Measurements from ENCODE around the gene GRID1. TPM values are rescaled to one million over a fixed set of nuclear protein-coding genes. Genes with fewer than 3 reads are reported as not detected.

GRID1 gene
- total and polyA plus RNA-seq, 9 of the 15 experiments (the other 6 are each of a cell fraction or from before 2014, with no cell fraction given), result 0.01 to 7.2 (median 1.2) TPM

DNA sequence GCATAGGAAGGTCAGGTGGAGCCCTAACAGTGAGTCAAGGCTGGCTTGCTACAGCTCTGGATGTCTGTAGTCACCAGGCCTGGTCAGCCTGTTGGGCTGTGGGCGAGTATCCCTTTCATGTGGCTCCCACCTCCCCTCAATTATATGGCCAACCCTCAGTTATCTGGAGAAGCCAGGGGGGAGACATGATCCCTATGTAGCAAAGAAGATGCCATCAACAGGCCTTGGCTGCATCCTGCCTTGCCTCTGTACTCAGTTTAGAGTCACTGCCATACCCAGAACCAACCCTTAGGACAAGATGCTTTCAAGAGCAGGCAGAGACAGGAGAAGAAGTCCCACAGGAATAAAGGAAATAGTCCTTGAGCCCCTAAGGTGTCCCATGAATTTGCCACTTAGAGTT, 763.9 kb downstream of the GRID1 start:
- FAIRE-seq (no peak), ATAC-seq (no peak), DNase-seq (ENCODE audit: extremely low read depth in 1 of 4, low spot score in 3 of 4) (no peak)
- Histone ChIP-seq H3K9me1 (ENCODE audit: control insufficient read depth, insufficient read depth, low read length) (no peaks in the 10 kb centered on the region), H3K79me2 (ENCODE audit: control insufficient read depth, insufficient read depth, low read length) (no peaks in the 10 kb centered on the region), H4K20me1 (replicated peaks; ENCODE audit: control insufficient read depth, insufficient read depth, low read length) (no peaks in the 10 kb centered on the region), H3K36me3 (ENCODE audit: control insufficient read depth, insufficient read depth, low read length) (no peaks in the 10 kb centered on the region), H3K4me1 (replicated peaks in 1 of 2; ENCODE audit: control insufficient read depth in 2 of 2, insufficient read depth in 2 of 2, low read length in 2 of 2) (peaks cover 0 to 3% of the 10 kb centered on the region in 2 experiments; a peak in 1 of 5 replicates), H3K4me2 (ENCODE audit: insufficient read depth, low read length) (no peak overlapping the region), H3K27me3 (ENCODE audit: control insufficient read depth in 2 of 2, insufficient read depth in 2 of 2, low read length in 2 of 2) (no peaks in the 10 kb centered on the region), H2AFZ (ENCODE audit: low read depth, low read length) (no peak overlapping the region), H3K27ac (ENCODE audit: extremely low read depth, low read depth, low read length) (no peak overlapping the region), H3K9me3 (replicated peaks; ENCODE audit: control insufficient read depth, insufficient read depth, low read depth, low read length) (no peaks in the 10 kb centered on the region), H3K4me3 (no peak overlapping the region), H3K9ac (ENCODE audit: insufficient read depth in 1 of 2, low read depth in 2 of 2, low read length in 2 of 2) (no peak overlapping the region)
- in situ Hi-C loops (cut with MboI), result no loop called here
- intact Hi-C loops (cut with micrococcal nuclease), result no loop called here
- BruUV-seq (replicated peaks), result no TSS peak
- ChIA-PET CTCF (ENCODE audit: low intra/inter-chr PET ratio) (no interaction called here), POLR2A (no interaction called here)
- 14% methylated on average over 1 of the region's 1 CpG for WGBS (ENCODE audit: insufficient coverage, low coverage, missing lambda C conversion rate)
- TF ChIP-seq, protein P1, sequence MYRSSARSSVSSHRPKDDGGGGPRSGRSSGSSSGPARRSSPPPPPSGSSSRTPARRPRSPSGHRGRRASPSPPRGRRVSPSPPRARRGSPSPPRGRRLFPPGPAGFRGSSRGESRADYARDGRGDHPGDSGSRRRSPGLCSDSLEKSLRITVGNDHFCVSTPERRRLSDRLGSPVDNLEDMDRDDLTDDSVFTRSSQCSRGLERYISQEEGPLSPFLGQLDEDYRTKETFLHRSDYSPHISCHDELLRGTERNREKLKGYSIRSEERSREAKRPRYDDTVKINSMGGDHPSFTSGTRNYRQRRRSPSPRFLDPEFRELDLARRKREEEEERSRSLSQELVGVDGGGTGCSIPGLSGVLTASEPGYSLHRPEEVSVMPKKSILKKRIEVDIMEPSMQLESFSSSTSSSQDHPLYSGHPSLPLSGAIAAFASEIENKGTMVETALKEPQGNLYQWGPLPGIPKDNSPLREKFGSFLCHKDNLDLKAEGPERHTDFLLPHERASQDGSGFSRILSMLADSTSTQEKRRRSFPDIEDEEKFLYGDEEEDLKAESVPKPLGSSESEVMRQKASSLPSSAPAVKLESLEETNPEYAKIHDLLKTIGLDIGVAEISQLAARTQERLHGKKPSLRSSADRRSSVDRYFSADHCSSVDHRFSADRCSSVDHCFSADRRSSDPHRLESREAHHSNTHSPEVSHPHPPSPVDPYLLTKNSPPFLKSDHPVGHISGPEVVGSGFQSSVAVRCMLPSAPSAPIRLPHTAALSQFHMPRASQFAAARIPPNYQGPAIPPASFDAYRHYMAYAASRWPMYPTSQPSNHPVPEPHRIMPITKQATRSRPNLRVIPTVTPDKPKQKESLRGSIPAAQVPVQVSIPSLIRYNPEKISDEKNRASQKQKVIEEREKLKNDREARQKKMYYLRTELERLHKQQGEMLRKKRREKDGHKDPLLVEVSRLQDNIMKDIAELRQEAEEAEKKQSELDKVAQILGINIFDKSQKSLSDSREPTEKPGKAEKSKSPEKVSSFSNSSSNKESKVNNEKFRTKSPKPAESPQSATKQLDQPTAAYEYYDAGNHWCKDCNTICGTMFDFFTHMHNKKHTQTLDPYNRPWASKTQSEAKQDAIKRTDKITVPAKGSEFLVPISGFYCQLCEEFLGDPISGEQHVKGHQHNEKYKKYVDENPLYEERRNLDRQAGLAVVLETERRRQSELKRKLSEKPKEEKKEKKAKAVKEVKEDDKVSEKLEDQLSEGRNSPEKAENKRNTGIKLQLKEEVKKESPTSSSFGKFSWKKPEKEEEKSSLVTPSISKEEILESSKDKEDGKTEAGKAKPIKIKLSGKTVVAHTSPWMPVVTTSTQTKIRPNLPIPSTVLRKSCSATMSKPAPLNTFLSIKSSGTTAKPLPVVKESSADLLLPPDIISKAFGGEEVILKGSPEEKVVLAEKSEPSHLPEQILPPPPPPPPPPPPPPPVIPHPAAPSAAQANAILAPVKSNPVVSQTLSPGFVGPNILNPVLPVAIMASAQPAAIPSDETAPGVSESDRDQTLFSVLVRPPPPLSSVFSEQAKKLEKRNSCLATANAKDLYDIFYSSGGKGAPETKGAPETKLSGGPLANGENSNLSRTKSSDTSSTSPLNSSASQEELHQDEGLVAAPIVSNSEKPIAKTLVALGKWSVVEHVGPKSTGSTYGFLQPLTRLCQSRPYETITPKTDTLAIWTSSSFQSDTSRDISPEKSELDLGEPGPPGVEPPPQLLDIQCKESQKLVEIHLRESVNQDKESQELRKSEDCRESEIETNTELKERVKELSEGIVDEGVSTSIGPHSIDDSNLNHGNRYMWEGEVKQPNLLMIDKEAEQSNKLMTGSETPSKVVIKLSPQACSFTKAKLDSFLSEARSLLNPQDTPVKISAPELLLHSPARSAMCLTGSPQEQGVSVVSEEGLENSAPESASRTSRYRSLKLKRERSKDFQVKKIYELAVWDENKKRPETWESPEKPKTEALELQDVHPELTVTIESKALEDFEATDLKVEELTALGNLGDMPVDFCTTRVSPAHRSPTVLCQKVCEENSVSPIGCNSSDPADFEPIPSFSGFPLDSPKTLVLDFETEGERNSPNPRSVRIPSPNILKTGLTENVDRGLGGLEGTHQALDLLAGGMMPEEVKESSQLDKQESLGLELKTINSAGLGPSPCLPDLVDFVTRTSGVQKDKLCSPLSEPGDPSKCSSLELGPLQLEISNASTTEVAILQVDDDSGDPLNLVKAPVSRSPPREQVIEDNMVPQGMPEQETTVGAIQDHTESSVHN (IDR thresholded peaks at IDR 0.05; ENCODE audit: borderline replicate concordance in 1 of 2, low read depth in 1 of 2), result no peak
- TF ChIP-seq, protein P2, sequence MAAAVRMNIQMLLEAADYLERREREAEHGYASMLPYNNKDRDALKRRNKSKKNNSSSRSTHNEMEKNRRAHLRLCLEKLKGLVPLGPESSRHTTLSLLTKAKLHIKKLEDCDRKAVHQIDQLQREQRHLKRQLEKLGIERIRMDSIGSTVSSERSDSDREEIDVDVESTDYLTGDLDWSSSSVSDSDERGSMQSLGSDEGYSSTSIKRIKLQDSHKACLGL (CRISPR knock-in tag; IDR thresholded peaks at IDR 0.05; ENCODE audit: borderline replicate concordance, poor library complexity, severe bottlenecking), result no peak
- TF ChIP-seq, protein P3, sequence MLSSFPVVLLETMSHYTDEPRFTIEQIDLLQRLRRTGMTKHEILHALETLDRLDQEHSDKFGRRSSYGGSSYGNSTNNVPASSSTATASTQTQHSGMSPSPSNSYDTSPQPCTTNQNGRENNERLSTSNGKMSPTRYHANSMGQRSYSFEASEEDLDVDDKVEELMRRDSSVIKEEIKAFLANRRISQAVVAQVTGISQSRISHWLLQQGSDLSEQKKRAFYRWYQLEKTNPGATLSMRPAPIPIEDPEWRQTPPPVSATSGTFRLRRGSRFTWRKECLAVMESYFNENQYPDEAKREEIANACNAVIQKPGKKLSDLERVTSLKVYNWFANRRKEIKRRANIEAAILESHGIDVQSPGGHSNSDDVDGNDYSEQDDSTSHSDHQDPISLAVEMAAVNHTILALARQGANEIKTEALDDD (IDR thresholded peaks at IDR 0.05), result no peak
- TF ChIP-seq, protein P4, sequence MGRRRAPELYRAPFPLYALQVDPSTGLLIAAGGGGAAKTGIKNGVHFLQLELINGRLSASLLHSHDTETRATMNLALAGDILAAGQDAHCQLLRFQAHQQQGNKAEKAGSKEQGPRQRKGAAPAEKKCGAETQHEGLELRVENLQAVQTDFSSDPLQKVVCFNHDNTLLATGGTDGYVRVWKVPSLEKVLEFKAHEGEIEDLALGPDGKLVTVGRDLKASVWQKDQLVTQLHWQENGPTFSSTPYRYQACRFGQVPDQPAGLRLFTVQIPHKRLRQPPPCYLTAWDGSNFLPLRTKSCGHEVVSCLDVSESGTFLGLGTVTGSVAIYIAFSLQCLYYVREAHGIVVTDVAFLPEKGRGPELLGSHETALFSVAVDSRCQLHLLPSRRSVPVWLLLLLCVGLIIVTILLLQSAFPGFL (CRISPR knock-in tag; IDR thresholded peaks at IDR 0.05), result no peak
- no peak for TF ChIP-seq MAFG (tag; conservative IDR thresholded peaks at IDR 0.05)
- TF ChIP-seq, protein P5, sequence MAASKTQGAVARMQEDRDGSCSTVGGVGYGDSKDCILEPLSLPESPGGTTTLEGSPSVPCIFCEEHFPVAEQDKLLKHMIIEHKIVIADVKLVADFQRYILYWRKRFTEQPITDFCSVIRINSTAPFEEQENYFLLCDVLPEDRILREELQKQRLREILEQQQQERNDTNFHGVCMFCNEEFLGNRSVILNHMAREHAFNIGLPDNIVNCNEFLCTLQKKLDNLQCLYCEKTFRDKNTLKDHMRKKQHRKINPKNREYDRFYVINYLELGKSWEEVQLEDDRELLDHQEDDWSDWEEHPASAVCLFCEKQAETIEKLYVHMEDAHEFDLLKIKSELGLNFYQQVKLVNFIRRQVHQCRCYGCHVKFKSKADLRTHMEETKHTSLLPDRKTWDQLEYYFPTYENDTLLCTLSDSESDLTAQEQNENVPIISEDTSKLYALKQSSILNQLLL (CRISPR knock-in tag; IDR thresholded peaks at IDR 0.05; ENCODE audit: borderline replicate concordance), result no peak
